HG03460 (cell line): ENCODE measurements around the gene POLRMT.
A peak's percentile ranks its signal among the peaks of the same experiment; 100 is the strongest.

Source experiments
- ATAC-seq: cut with Tn5 transposase; IDR thresholded peaks from one replicate; pipeline ENCODE4 v1.9.1; 2021; ENCODE audit not compliant: unreplicated experiment

Gene POLRMT

GRCh38 chr19:648305-648704 is 15.0 kb upstream of the POLRMT start:
- no peak for ATAC-seq

GRCh38 chr19:647566-648284 is 14.4 kb upstream of the POLRMT start:
- ATAC-seq, result no peak

DNA sequence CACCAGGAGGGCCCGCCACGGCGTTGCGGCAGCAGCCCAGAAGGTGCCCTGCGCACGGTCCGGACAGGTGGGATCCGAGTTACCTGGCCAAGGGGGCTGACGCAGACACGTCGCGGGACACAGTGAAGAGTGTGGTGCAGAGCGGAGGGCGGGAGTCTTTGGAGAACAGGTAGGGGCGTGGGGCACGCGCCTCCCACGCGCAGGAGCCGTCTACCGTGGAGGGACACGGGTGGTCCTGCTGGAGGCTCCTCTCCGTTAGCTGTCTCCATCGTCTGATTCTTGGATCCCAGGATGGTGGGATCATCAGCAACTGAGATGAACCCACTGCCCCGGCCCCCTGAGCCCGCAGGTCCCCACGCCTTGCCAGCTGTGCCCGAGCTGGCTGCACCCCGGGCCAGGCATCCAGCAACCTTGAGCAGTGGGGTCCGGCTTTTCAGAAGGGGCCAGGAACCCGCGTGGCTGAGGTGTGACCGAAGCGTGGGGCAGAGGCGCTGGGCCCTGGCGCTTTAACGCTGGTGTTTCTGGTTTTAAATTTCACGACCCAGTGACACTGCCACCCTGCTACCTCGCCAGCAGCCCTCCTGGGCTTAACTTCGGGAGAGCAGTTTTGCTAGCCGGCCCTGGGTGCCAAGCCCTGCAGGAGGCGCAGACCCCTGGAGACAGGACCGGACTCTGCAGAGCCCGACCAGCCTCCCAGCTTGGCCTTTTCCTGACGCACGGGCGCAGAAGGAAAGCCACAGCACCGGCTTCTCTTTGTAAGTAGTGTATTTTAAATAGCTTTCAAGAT is 13.6 kb upstream of the POLRMT start:
- ATAC-seq, result no peak

DNA sequence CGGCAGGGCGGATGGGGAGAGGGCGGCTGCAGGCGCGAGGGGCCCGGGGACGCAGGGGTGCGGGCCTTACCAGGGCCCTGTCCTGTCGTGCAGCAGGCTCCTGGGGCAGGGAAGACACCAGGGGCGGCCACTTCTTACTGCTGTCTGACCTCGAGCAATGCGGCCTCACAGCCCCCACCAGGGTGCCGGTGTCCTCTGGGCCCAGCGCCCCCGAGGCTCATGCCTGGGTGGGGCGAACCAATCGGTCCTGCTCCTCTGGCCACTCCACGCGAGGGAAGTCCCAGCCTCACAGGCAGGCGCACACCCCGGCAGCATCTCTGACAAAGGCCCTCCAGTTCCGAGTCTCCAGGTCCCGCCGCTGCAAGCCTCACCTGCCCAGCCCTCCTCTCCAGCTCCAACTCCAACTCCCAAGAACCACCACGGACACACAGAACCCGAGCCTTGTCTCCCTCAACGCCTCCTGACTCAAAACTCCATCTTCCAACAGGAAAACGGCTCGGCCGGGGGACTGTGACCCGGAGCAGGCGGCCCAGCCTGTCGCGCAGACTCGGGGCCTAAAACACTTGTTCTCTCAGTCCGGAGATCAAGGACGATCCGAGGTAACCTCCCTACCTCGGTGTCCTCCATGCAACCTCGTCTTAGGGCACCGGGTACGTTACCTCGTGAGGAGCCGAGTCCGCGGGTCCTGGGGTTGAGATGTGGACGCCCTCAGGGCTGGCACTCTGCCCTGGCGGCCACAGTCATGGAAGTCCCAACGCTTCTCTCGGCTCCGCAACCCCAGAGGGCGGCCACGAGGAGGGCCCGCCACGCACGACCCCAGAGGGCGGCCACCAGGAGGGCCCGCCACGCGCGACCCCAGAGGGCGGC is 12.8 kb upstream of the POLRMT start:
- no peak for ATAC-seq

DNA sequence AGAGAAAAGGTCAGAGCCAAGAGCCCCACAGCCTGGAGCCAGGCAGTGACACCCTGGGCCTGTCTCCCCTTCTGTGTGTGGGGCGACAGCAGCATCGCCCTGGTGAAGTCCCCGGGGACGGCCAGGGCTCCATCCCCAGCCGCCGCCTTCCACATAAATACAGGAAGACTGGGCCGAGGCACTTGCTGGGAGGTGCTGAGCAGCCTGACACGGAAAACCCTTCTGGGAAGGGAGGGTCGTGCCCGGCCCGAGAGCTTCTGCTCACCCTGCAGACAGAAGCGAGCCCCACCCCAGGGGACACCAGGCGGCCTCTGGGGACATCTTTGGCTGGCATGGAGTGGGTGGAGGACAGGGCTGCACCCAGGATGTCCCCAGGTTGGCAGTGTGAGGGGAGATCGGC is 11.5 kb upstream of the POLRMT start:
- no peak for ATAC-seq

- ATAC-seq, result no peak
These were observed 11.0 kb upstream of the POLRMT start for GRCh38 chr19:644363-644762.

GRCh38 chr19:643736-644135 is 10.4 kb upstream of the POLRMT start:
- no peak for ATAC-seq

GRCh38 chr19:642767-643727 is 9.7 kb upstream of the POLRMT start:
- no peak for ATAC-seq

GRCh38 chr19:641702-642101 is 8.4 kb upstream of the POLRMT start:
- no peak for ATAC-seq

DNA sequence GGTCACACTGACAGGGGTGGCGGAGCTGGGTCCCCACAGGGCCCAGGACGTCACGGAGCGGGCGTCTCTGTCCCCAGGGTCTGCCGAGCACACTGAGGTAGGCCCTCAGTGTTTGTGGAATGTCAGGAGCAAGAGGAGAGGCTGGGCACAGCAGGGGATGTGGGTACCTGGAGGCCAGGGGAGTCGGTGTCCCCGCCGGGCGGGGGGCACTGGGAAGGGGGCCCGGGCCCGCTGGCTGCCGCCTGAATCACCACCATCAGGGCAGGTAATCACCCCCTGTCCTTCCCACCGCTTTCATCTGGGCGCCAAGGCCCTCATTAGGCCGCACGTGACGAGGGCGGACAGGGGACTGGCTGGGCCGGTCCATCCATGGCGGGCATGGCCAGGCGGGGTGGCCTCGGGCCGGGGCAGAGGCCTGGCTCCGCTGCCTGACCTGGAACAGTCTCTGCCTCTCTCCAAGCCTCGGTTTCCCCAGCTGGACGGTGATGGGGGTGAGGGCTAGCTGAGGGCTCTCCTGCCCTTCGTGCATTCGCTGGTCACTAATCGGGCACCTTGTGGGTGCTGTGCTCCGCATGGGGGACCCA is 7.4 kb upstream of the POLRMT start:
- no peak for ATAC-seq

- no peak for ATAC-seq
These were observed 6.8 kb upstream of the POLRMT start for GRCh38 chr19:640161-640558.

DNA sequence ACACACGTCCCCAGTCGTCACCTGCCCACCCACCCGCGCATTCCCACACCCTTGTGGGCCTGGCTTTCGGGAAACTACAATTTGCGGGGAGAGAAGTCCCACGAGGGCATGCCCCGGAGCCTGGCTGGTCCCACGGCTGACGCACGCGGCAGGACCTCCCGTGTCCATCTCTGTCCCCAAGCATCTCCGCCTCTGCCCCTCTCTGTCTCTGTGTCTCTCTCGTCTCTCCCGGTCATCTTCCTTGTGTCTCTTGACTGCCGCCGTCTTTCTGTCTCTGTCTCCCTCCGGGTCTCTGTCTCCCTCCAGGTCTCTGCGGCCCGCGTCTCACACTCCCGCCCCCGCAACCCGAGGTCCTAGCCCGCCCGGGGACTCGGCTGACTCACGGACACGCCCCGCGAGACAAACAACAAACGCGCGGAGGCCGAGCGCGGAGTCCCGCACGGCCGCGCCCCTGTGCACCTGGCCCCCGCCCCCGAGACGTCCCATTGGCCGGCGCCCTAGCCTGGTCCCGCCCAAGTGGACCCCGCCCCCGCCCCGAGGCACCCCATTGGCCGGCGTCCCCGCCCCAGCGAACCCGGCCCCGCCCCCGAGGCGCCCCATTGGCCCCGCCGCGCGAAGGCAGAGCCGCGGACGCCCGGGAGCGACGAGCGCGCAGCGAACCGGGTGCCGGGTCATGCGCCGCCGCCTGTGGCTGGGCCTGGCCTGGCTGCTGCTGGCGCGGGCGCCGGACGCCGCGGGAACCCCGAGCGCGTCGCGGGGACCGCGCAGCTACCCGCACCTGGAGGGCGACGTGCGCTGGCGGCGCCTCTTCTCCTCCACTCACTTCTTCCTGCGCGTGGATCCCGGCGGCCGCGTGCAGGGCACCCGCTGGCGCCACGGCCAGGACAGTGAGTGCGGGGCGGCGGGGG is 6.2 kb upstream of the POLRMT start, which contains the start of gene FGF22:
FGF22 (plus strand) TSS at position 627 of the 908 bp plus-strand sequence; CDS start at position 674, 47 bp downstream.
- no peak for ATAC-seq

DNA sequence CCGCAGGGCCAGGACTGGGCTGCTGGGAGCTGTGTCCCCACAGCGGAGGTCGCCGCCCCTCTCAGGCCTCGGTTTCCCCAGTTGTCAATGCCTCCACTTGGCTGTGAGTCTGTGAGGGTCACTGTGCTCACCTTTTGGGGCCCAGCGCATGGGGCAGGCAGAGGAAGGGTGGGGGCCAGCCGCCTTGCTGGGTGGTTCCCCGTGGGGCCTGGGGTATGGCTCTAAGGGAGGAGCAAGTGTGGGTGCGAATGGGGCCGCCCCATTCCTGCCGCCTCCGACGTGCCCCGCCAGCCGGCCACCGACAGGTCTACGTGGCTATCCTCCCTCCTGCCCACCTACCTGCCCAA is 5.5 kb upstream of the POLRMT start:
- no peak for ATAC-seq

DNA sequence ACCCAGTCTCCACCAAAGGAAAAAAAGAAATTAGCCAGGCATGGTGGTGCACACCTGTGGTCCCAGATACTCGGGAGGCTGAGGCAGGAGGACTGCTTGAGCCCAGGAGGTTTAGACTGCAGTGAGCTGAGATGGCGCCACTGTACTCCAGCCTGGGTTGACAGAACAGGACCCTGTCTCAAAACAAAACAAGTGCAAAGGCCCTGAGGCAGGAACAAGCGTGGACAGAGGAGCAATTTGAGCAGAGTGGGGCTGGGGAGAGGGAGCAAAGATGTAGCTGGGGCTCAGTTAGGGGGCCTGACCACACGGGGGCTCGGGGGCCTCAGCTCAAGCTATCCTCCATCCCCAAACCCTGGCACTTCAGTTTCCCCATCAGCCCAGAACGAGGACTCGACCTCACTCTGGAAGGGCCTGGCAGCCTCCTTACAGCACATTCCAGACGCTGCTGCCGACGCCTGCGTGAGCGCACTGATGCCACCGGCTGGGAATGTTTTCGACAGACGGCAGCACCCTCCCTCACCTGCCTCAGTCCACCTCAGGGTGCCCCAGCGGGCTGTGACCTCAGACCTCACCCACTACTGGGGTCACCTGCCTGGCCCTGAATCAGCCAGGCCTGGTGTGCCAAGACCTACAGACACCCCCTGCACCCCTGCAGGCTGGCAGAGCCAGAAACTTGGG is 1.8 kb upstream of the POLRMT start:
- ATAC-seq, result no peak

- ATAC-seq, result peak; percentile 4
These were observed 676 bp upstream of the POLRMT start for GRCh38 chr19:633786-634639.

GRCh38 chr19:632579-633067 is 714 bp downstream of the POLRMT start:
- peak; percentile 9 for ATAC-seq

GRCh38 chr19:629961-630714 is 3.2 kb downstream of the POLRMT start:
- no peak for ATAC-seq
